Natural killer cell (primary cell): ENCODE data around the gene TCP10L. TPM values are rescaled to one million over a fixed set of nuclear protein-coding genes. Genes with fewer than 3 reads are reported as not detected.

Experiments used
- ATAC-seq, 3 donors: fragments of 150-1000 bp in 2 of 3; fragments of 200-7000 bp in 1 of 3; cut with Tn5 transposase; 1 replicate in 1 of 3; 2 replicates in 2 of 3; pipeline ENCODE4 v1.10.0; 2021; ENCODE audit warnings: mild to moderate bottlenecking in 2 of 3, moderate library complexity in 2 of 3
- DNase-seq, 2 donors: peaks; one replicate each; pipeline versions ENCODE4 v3.0.0 to v3.0.0-alpha.2; 2013 to 2021; ENCODE audit warnings: mixed read lengths in 1 of 2
- H3K27ac ChIP-seq: one replicate; pipeline ENCODE4 v1.5.1; 2013; ENCODE audit warnings: mild to moderate bottlenecking, low read length
- H3K27me3 ChIP-seq: one replicate; pipeline ENCODE4 v1.6.1; 2013; ENCODE audit warnings: low read length; ENCODE audit not compliant: control insufficient read depth, insufficient read depth
- H3K36me3 ChIP-seq: one replicate; pipeline ENCODE4 v1.6.1; 2013; ENCODE audit warnings: low read length; ENCODE audit not compliant: control insufficient read depth, insufficient read depth
- H3K4me1 ChIP-seq: one replicate; pipeline ENCODE4 v1.6.1; 2013; ENCODE audit warnings: low read length; ENCODE audit not compliant: control insufficient read depth, insufficient read depth
- H3K4me3 ChIP-seq: one replicate; pipeline ENCODE4 v1.5.1; 2013; ENCODE audit warnings: low read length
- H3K9me3 ChIP-seq: one replicate; pipeline ENCODE4 v1.6.1; 2013; ENCODE audit warnings: low read length; ENCODE audit not compliant: control insufficient read depth, insufficient read depth
- H3K27ac Mint-ChIP-seq, 2 donors: one replicate each; pipeline ENCODE4 v1.8.0; 2022; ENCODE audit warnings: mild to moderate bottlenecking in 2 of 2, mixed read lengths in 2 of 2, moderate library complexity in 1 of 2
- H3K27me3 Mint-ChIP-seq, 2 donors: one replicate each; pipeline ENCODE4 v1.8.0; 2022; ENCODE audit warnings: low read depth in 2 of 2, mixed read lengths in 2 of 2
- H3K36me3 Mint-ChIP-seq: one replicate; pipeline ENCODE4 v1.8.0; 2022; ENCODE audit warnings: mixed read lengths
- H3K4me1 Mint-ChIP-seq, 2 donors: one replicate each; pipeline ENCODE4 v1.8.0; 2022; ENCODE audit warnings: mixed read lengths in 2 of 2
- H3K4me3 Mint-ChIP-seq: one replicate; pipeline ENCODE4 v1.8.0; 2022; ENCODE audit warnings: mild to moderate bottlenecking, moderate library complexity, mixed read lengths
- H3K9me3 Mint-ChIP-seq, 2 donors: one replicate each; pipeline ENCODE4 v1.8.0; 2022; ENCODE audit warnings: mixed read lengths in 2 of 2
- CTCF ChIP-seq: fragments of 200-600 bp; IDR thresholded peaks from one replicate; pipeline ENCODE4 v1.8.0; 2022; ENCODE audit warnings: antibody characterized with exemption
- WGBS: methylation state at CpG from one replicate; pipeline ENCODE4 v1.1.7; 2013; ENCODE audit warnings: missing lambda C conversion rate; ENCODE audit not compliant: insufficient coverage; 5-methylcytosine and 5-hydroxymethylcytosine counted together
- intact Hi-C: fragments of 100-400 bp; cut with micrococcal nuclease; formaldehyde crosslinking; loops from one replicate; pipeline ENCODE4 v1.14.2; 2022
- total RNA-seq, 4 donors: library from RNA; stranded (reverse); fragments of 120-200 nt in 1 of 4; gene quantifications; one replicate each; pipeline versions ENCODE4 v1.2.3 to v1.2.4, GENCODE V29; 2013 to 2022

Gene TCP10L
- total RNA-seq, 3 donors from 2014 or later (not counting 1 experiment from before 2014, with no cell fraction given), result 0.47 to 1.3 (median 0.93) TPM

- WGBS, result 80% methylated on average over 1 of the region's 3 CpGs
- Histone ChIP-seq H3K27ac (no peak overlapping the region), H3K27me3 (no peaks in the 10 kb centered on the region), H3K36me3 (no peaks in the 10 kb centered on the region), H3K9me3 (no peaks in the 10 kb centered on the region), H3K4me3 (no peak overlapping the region), H3K4me1 (no peaks in the 10 kb centered on the region)
- Mint-ChIP-seq H3K4me3 (no peak overlapping the region), H3K27me3 (no peaks in the 10 kb centered on the region), H3K27ac (no peak overlapping the region), H3K36me3 (peaks cover 18% of the 10 kb centered on the region), H3K9me3 (peaks cover 0 to 9% of the 10 kb centered on the region in 2 donors), H3K4me1 (peaks cover 0 to 20% of the 10 kb centered on the region in 2 donors)
- ATAC-seq (no peak), DNase-seq (no peak)
- TF ChIP-seq CTCF, result no peak
- intact Hi-C loops, result no loop called here
These were observed 24.4 kb downstream of the TCP10L start for GRCh38 chr21:32560896-32561295.

GRCh38 chr21:32559006-32559610 is 26.2 kb downstream of the TCP10L start:
- ATAC-seq (no peak), DNase-seq (no peak)
- Histone ChIP-seq H3K27ac (no peak overlapping the region), H3K27me3 (no peaks in the 10 kb centered on the region), H3K36me3 (no peaks in the 10 kb centered on the region), H3K4me3 (no peak overlapping the region), H3K9me3 (no peaks in the 10 kb centered on the region), H3K4me1 (no peaks in the 10 kb centered on the region)
- H3K36me3 Mint-ChIP-seq, result no peaks in the 10 kb centered on the region
- no peak for TF ChIP-seq CTCF
- WGBS, result 92% methylated on average over 5 of the region's 6 CpGs
- H3K27ac Mint-ChIP-seq, result no peak overlapping the region
- no peaks in the 10 kb centered on the region for H3K27me3 Mint-ChIP-seq
- no peaks in the 10 kb centered on the region for H3K9me3 Mint-ChIP-seq
- intact Hi-C loops, result no loop called here
- no peak overlapping the region for H3K4me3 Mint-ChIP-seq
- H3K4me1 Mint-ChIP-seq, result peaks cover 7 to 32% of the 10 kb centered on the region in 2 donors

DNA sequence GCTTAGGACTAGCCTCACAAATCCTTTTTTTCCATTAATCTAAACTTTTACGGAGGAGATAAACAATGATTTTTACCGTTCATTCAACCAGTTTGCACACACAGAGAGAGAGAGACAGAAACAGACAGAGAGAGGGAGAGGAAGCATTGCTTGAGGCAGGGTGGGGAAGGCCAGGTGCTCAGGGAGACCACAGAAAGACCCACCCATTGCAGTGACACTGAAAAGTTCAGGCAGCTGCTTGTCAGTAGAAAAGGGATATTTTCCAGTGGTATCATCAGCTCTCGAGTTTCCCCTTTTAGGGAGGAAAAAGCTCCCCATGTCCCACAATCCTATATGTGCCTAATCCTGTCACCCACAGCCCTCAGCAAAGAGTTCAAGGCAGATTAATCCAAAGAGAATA is 27.2 kb downstream of the TCP10L start:
- peaks cover 7 to 32% of the 10 kb centered on the region in 2 donors for H3K4me1 Mint-ChIP-seq
- no peak for DNase-seq
- 74% methylated on average over 3 of the region's 3 CpGs for WGBS
- no peaks in the 10 kb centered on the region for H3K27me3 Mint-ChIP-seq
- Histone ChIP-seq H3K27me3 (no peaks in the 10 kb centered on the region), H3K4me3 (no peak overlapping the region), H3K4me1 (no peaks in the 10 kb centered on the region), H3K9me3 (no peaks in the 10 kb centered on the region), H3K36me3 (no peaks in the 10 kb centered on the region), H3K27ac (no peak overlapping the region)
- no peaks in the 10 kb centered on the region for H3K9me3 Mint-ChIP-seq
- H3K4me3 Mint-ChIP-seq, result no peak overlapping the region
- no peak for TF ChIP-seq CTCF
- no peak for ATAC-seq
- H3K36me3 Mint-ChIP-seq, result no peaks in the 10 kb centered on the region
- intact Hi-C loops, result no loop called here
- H3K27ac Mint-ChIP-seq, result no peak overlapping the region
